Parathyroid adenoma (tissue), 2 donors: ENCODE measurements around the gene DNAJB11.

Source experiments
- H2AFZ ChIP-seq: fragments of 300-600 bp; sonication (generic); one replicate; pipeline ENCODE4 v1.7.0; 2017; ENCODE audit warnings: antibody characterized with exemption, mild to moderate bottlenecking
- H3K27ac ChIP-seq: fragments of 300-600 bp; sonication (generic); one replicate; pipeline ENCODE4 v1.7.0; 2017
- H3K27me3 ChIP-seq: fragments of 300-600 bp; sonication (generic); one replicate; pipeline ENCODE4 v1.7.0; 2017; ENCODE audit warnings: low read length; ENCODE audit not compliant: control insufficient read depth, insufficient read depth
- H3K36me3 ChIP-seq: fragments of 300-600 bp; sonication (generic); one replicate; pipeline ENCODE4 v1.7.0; 2017; ENCODE audit warnings: low read length; ENCODE audit not compliant: control insufficient read depth, insufficient read depth
- H3K4me1 ChIP-seq: fragments of 300-600 bp; sonication (generic); one replicate; pipeline ENCODE4 v1.7.0; 2017; ENCODE audit warnings: control low read depth
- H3K4me2 ChIP-seq: fragments of 300-600 bp; sonication (generic); one replicate; pipeline ENCODE4 v1.7.0; 2017; ENCODE audit warnings: low read length
- H3K4me3 ChIP-seq: fragments of 300-600 bp; sonication (generic); one replicate; pipeline ENCODE4 v1.7.0; 2017; ENCODE audit warnings: low read depth, low read length
- H3K79me2 ChIP-seq: fragments of 300-600 bp; sonication (generic); one replicate; pipeline ENCODE4 v1.7.0; 2017; ENCODE audit warnings: control low read depth
- H3K9ac ChIP-seq: fragments of 300-600 bp; sonication (generic); one replicate; pipeline ENCODE4 v1.7.0; 2017; ENCODE audit warnings: mild to moderate bottlenecking
- H3K9me3 ChIP-seq: fragments of 300-600 bp; sonication (generic); one replicate; pipeline ENCODE4 v1.7.0; 2017; ENCODE audit warnings: low read length; ENCODE audit not compliant: control insufficient read depth
- TF ChIP-seq, protein P1 (sequence below): fragments of 300-600 bp; sonication (generic); IDR thresholded peaks from one replicate; pipeline ENCODE4 v1.7.0; 2017; ENCODE audit warnings: antibody characterized with exemption, mild to moderate bottlenecking
- donor health status: primary hyperparathyroidism.

The DNAJB11 gene

GRCh38 chr3:186587183-186587582, 16.7 kb downstream of the DNAJB11 start:
- Histone ChIP-seq H3K79me2 (no peaks in the 10 kb centered on the region), H3K36me3 (no peaks in the 10 kb centered on the region), H3K9ac (no peak overlapping the region), H3K9me3 (no peaks in the 10 kb centered on the region), H3K27me3 (no peaks in the 10 kb centered on the region), H3K4me2 (no peak overlapping the region), H3K4me3 (no peak overlapping the region), H3K4me1 (no peaks in the 10 kb centered on the region), H2AFZ (no peak overlapping the region), H3K27ac (no peak overlapping the region)
- TF ChIP-seq, protein P1, sequence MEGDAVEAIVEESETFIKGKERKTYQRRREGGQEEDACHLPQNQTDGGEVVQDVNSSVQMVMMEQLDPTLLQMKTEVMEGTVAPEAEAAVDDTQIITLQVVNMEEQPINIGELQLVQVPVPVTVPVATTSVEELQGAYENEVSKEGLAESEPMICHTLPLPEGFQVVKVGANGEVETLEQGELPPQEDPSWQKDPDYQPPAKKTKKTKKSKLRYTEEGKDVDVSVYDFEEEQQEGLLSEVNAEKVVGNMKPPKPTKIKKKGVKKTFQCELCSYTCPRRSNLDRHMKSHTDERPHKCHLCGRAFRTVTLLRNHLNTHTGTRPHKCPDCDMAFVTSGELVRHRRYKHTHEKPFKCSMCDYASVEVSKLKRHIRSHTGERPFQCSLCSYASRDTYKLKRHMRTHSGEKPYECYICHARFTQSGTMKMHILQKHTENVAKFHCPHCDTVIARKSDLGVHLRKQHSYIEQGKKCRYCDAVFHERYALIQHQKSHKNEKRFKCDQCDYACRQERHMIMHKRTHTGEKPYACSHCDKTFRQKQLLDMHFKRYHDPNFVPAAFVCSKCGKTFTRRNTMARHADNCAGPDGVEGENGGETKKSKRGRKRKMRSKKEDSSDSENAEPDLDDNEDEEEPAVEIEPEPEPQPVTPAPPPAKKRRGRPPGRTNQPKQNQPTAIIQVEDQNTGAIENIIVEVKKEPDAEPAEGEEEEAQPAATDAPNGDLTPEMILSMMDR: no peak

DNA sequence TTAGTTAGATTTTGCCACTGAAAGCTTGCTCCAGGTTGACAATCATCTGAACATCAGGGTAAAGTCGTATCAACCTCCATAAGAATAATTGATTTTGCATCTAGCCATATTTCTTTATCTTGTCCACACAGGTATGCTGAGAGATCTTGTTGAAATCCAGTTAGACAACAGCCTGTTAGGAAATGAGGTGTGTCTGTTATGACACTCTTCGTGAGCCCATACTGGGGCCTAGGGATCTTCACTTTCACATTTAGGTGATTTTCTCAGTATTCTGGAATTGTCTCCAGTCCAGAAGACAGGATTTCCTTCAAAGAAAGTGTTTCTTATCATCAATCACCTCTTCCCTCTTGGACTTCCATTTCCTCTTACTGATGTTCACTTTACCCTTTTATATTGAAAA, 18.1 kb downstream of the DNAJB11 start:
- no peaks in the 10 kb centered on the region for H3K79me2 ChIP-seq
- no peaks in the 10 kb centered on the region for H3K27me3 ChIP-seq
- no peaks in the 10 kb centered on the region for H3K4me1 ChIP-seq
- no peak overlapping the region for H3K4me2 ChIP-seq
- no peak overlapping the region for H3K27ac ChIP-seq
- no peaks in the 10 kb centered on the region for H3K9me3 ChIP-seq
- TF ChIP-seq, protein P1: no peak
- no peaks in the 10 kb centered on the region for H3K36me3 ChIP-seq
- H3K9ac ChIP-seq: no peak overlapping the region
- no peak overlapping the region for H3K4me3 ChIP-seq
- peak overlapping the region; percentile 6 for H2AFZ ChIP-seq

- H3K9me3 ChIP-seq: no peaks in the 10 kb centered on the region
- H3K27me3 ChIP-seq: no peaks in the 10 kb centered on the region
- no peaks in the 10 kb centered on the region for H3K36me3 ChIP-seq
- TF ChIP-seq, protein P1: no peak
- no peaks in the 10 kb centered on the region for H3K79me2 ChIP-seq
- no peak overlapping the region for H3K27ac ChIP-seq
- no peak overlapping the region for H3K9ac ChIP-seq
- no peak overlapping the region for H2AFZ ChIP-seq
- no peaks in the 10 kb centered on the region for H3K4me1 ChIP-seq
- no peak overlapping the region for H3K4me2 ChIP-seq
- no peak overlapping the region for H3K4me3 ChIP-seq
Measured at GRCh38 chr3:186589121-186589520, 18.6 kb downstream of the DNAJB11 start.

- no peak overlapping the region for H3K27ac ChIP-seq
- no peaks in the 10 kb centered on the region for H3K36me3 ChIP-seq
- no peak overlapping the region for H3K9ac ChIP-seq
- no peak overlapping the region for H3K4me3 ChIP-seq
- no peak overlapping the region for H2AFZ ChIP-seq
- H3K4me1 ChIP-seq: no peaks in the 10 kb centered on the region
- no peaks in the 10 kb centered on the region for H3K27me3 ChIP-seq
- no peak overlapping the region for H3K4me2 ChIP-seq
- no peaks in the 10 kb centered on the region for H3K9me3 ChIP-seq
- H3K79me2 ChIP-seq: no peaks in the 10 kb centered on the region
- TF ChIP-seq, protein P1: no peak
Measured at GRCh38 chr3:186589856-186590579, 19.5 kb downstream of the DNAJB11 start.
